ENCODE data around the gene RAB6B. TPM values are rescaled to one million over a fixed set of nuclear protein-coding genes. Genes with fewer than 3 reads are reported as not detected.

Gene RAB6B
- total and polyA plus RNA-seq, 2 of the 4 experiments (the other 2 are of a cell fraction) = 0.18 to 1.2 TPM

DNA sequence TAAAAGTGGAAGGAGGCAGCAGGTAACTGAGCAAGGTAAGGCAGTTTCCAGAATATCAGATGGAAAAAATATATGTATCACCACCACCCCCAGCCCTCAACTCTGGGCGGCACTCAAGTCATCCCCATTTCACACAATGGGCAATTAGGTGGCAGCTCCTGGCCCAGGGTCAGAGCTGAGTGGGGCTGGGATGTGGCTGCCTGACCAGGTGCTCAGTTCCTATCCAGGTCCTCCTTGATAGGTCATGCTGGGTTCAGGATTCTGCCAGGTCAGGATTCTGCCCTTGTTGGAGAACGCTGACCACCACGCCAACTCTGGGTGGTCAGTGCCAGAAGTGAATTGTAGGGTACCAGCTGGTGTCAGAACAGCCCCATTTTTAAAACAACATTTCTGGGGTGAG is 29.5 kb downstream of the RAB6B start:
- Histone ChIP-seq H4K20me1 (ENCODE audit: insufficient read depth, low read length) (no peaks in the 10 kb centered on the region), H3K9ac (ENCODE audit: low read depth, low read length) (no peak overlapping the region), H3K4me1 (ENCODE audit: control insufficient read depth, insufficient read depth, low read length) (no peaks in the 10 kb centered on the region), H3K18ac (ENCODE audit: low read depth, low read length) (no peak overlapping the region), H3K27me3 (ENCODE audit: control insufficient read depth, insufficient read depth, low read length) (peaks cover 58% of the 10 kb centered on the region), H4K91ac (ENCODE audit: insufficient read depth, low read depth, low read length) (no peak overlapping the region), H2BK15ac (ENCODE audit: low read depth, low read length) (no peak overlapping the region), H3K14ac (replicated peaks; ENCODE audit: low read depth, low read length) (no peak overlapping the region), H3K27ac (ENCODE audit: insufficient read depth, low read length) (no peak overlapping the region), H3K4me3 (ENCODE audit: insufficient read depth, low read depth, low read length) (no peak overlapping the region), H2AK5ac (ENCODE audit: low read depth, low read length) (no peak overlapping the region), H3K9me3 (ENCODE audit: control insufficient read depth, insufficient read depth, low read length) (peaks cover 3% of the 10 kb centered on the region; the same call in 1 of the 2 replicates), H4K8ac (ENCODE audit: low read depth in 2 of 2, low read length in 2 of 2) (no peak overlapping the region), H3K23ac (ENCODE audit: low read depth, low read length) (no peak overlapping the region), H2BK20ac (ENCODE audit: low read depth, low read length) (no peak overlapping the region), H3K4ac (ENCODE audit: low read depth, low read length) (no peak overlapping the region), H2AK9ac (replicated peaks; ENCODE audit: low read depth, low read length, poor library complexity) (no peak overlapping the region), H4K5ac (ENCODE audit: low read depth, low read length) (no peak overlapping the region), H2AFZ (replicated peaks; ENCODE audit: low read length, poor library complexity) (no peak overlapping the region), H3K56ac (ENCODE audit: extremely low read depth, insufficient read depth, low read length) (no peak overlapping the region), H3K4me2 (ENCODE audit: low read depth, low read length) (no peak overlapping the region), H3K9me1 (ENCODE audit: insufficient read depth, low read length) (no peaks in the 10 kb centered on the region), H2BK120ac (ENCODE audit: low read depth, low read length) (no peak overlapping the region), H3K36me3 (ENCODE audit: control insufficient read depth, insufficient read depth, low read length) (no peaks in the 10 kb centered on the region), H2BK5ac (ENCODE audit: low read depth, low read length, poor library complexity, severe bottlenecking) (no peak overlapping the region), H3K79me1 (ENCODE audit: low read depth in 1 of 2, low read length in 2 of 2) (no peaks in the 10 kb centered on the region)
- 71% methylated on average over 2 of the region's 3 CpGs; no CpG with 5 or more reads in 1 of the 2 experiments for WGBS, 2 experiments (ENCODE audit: extremely low coverage in 2 of 2, insufficient read length in 1 of 2)
- BruUV-seq (replicated peaks) = no TSS peak
- ChIA-PET POLR2A (ENCODE audit: unreplicated experiment) (interaction anchor here (0.6 kb wide), 1 partner anchor 9 kb away, joined by 3 read pairs; no protein-coding TSS in a partner anchor), CTCF (no interaction called here)
- no peak for ATAC-seq (ENCODE audit: low read depth)
- intact Hi-C loops (cut with micrococcal nuclease) (no loop called here), in situ Hi-C loops (cut with MboI; ENCODE audit: low sequenced_read_pairs) (no loop called here), dilution Hi-C loops (cut with HindIII; ENCODE audit: low sequenced_read_pairs, unreplicated experiment) (no loop called here)
- DNase-seq = no peak
- TF ChIP-seq MXI1 (IDR thresholded peaks at IDR 0.05; ENCODE audit: borderline replicate concordance, low read depth, low read length) (no peak), CEBPB (IDR thresholded peaks at IDR 0.05; ENCODE audit: low read depth, low read length) (no peak), SMC3 (IDR thresholded peaks at IDR 0.05; ENCODE audit: low read depth, low read length) (no peak), MAZ (IDR thresholded peaks at IDR 0.05; ENCODE audit: borderline replicate concordance, low read depth, low read length) (no peak), CTCF (conservative IDR thresholded peaks at IDR 0.05; ENCODE audit: low read depth, low read length) (no peak), FOS (IDR thresholded peaks at IDR 0.05; ENCODE audit: low read depth, low read length) (no peak), RFX5 (IDR thresholded peaks at IDR 0.05; ENCODE audit: low read depth, low read length) (no peak), POLR2A (IDR thresholded peaks at IDR 0.05; ENCODE audit: low read depth, low read length) (no peak), RCOR1 (IDR thresholded peaks at IDR 0.05; ENCODE audit: insufficient replicate concordance, low read length) (no peak), BHLHE40 (IDR thresholded peaks at IDR 0.05; ENCODE audit: low read depth, low read length) (no peak), CHD1 (IDR thresholded peaks at IDR 0.05; ENCODE audit: low read depth, low read length) (no peak), NFE2L2 (IDR thresholded peaks at IDR 0.05; ENCODE audit: low read depth, low read length) (no peak)
- TF ChIP-seq, protein P1, sequence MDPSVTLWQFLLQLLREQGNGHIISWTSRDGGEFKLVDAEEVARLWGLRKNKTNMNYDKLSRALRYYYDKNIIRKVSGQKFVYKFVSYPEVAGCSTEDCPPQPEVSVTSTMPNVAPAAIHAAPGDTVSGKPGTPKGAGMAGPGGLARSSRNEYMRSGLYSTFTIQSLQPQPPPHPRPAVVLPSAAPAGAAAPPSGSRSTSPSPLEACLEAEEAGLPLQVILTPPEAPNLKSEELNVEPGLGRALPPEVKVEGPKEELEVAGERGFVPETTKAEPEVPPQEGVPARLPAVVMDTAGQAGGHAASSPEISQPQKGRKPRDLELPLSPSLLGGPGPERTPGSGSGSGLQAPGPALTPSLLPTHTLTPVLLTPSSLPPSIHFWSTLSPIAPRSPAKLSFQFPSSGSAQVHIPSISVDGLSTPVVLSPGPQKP (IDR thresholded peaks at IDR 0.05; ENCODE audit: borderline replicate concordance, low read depth, low read length) = no peak
- TF ChIP-seq, protein P2, sequence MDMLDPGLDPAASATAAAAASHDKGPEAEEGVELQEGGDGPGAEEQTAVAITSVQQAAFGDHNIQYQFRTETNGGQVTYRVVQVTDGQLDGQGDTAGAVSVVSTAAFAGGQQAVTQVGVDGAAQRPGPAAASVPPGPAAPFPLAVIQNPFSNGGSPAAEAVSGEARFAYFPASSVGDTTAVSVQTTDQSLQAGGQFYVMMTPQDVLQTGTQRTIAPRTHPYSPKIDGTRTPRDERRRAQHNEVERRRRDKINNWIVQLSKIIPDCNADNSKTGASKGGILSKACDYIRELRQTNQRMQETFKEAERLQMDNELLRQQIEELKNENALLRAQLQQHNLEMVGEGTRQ (IDR thresholded peaks at IDR 0.05; ENCODE audit: low read depth, low read length) = no peak
